Stimulated activated CD4-positive, alpha-beta T cell treated with anti-CD3 and anti-CD28 coated beads, Interleukin-15, amount 100 ng/mL, for 1 hour (primary cell): ENCODE measurements around the gene NUP54.

Experiments
- DNase-seq, 2 donors: peaks; one replicate each; pipeline ENCODE4 v3.0.0-alpha.2; 2020; ENCODE audit warnings: low read depth in 1 of 2, low spot score in 1 of 2

The NUP54 gene

DNA sequence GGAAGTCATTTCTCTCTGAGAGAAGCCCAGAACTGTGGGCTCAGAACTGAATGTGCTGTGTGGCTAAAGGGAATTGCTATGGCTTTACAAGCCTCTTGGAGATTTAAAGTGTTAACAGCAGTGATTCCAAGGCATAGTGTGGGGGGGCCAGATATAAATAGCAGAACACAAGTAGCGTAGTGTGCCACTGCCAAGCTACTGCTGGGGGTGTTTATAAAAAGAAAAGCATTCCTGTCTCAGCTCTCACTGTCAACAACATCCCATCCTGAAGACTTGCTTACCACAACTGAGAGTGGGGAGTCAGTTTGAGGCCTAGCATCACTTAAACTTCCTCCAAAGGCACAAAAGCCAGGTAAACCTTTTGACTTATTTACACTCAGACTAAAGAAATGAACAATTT is 73.7 kb downstream of the NUP54 start, which contains the start of gene ART3:
Gene ART3 (plus strand): TSS at position 242 of the 400 bp plus-strand sequence. CDS start 1,181 bp downstream, outside the sequence.
- no peak for DNase-seq

DNA sequence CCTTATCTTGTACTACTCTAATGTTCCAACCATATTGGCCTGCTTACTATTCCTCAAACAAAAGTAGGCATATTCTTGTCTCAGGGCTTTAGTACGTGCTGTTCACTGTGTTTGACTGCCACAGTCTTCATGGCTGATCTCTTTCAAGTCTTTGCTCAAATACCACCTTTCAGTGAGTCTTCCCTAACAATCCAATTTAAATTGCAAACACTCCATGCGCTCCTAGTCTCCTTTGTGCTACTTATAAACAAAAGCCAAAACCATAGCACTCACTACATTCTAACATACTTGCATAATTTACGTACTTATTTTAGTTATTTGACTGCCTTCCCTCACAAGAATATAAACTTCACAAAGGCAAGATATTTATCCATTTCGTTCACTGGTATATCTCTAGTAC is 75.4 kb downstream of the NUP54 start:
- no peak for DNase-seq

- peak; percentile 9 to 43 for DNase-seq
These were observed 80.4 kb downstream of the NUP54 start for GRCh38 chr4:76067652-76068286.

DNA sequence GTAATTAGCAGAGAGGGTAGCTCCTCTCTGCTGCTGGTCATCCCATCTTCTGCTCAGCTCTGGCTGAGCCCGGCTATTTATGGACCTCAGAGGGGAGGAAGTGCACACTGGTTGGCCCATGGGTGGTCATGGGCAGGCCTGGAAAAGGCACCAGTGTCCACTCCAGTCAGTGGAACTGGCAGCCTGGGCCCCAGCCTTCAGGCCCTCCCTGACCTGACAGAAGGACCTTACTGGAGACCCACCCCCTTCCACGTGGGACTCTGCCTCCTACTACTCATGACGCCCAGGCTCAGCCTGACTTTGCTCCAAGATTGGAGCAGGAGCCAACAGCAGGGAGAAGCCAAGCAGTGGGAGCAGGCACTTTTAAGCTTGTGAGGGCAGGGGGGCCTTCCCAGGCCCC is 81.7 kb downstream of the NUP54 start:
- DNase-seq: no peak
